ENCODE measurements around the gene SCEL.

DNA sequence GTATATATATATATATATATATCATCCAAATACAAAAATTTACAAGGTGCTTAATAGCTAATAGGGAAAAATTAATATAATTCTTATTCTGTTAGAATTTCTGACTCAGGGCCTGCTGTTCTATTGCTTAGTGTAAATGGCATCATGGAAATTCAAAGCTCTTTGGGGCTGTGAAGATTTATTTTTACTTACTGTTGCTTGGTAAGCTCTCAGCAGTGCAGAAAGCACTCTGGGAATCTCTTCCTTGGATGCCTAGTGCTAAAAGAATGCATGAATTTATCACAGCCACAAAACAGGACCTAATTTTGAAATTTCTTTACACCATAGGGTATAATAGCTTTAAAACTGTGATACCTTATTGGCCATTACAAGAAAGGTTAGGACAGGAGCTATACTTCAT is 92.7 kb downstream of the SCEL start:
- TF ChIP-seq, protein P1, sequence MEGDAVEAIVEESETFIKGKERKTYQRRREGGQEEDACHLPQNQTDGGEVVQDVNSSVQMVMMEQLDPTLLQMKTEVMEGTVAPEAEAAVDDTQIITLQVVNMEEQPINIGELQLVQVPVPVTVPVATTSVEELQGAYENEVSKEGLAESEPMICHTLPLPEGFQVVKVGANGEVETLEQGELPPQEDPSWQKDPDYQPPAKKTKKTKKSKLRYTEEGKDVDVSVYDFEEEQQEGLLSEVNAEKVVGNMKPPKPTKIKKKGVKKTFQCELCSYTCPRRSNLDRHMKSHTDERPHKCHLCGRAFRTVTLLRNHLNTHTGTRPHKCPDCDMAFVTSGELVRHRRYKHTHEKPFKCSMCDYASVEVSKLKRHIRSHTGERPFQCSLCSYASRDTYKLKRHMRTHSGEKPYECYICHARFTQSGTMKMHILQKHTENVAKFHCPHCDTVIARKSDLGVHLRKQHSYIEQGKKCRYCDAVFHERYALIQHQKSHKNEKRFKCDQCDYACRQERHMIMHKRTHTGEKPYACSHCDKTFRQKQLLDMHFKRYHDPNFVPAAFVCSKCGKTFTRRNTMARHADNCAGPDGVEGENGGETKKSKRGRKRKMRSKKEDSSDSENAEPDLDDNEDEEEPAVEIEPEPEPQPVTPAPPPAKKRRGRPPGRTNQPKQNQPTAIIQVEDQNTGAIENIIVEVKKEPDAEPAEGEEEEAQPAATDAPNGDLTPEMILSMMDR (conservative IDR thresholded peaks at IDR 0.05; ENCODE audit: low read depth in 2 of 2), result no peak
- no peak for TF ChIP-seq EZH2 (IDR thresholded peaks at IDR 0.05; ENCODE audit: low read depth, unreplicated experiment)
